Skin epidermis (tissue), 12 donors: ENCODE results near the gene DPPA2.
A peak's percentile ranks its signal among the peaks of the same experiment; 100 is the strongest.
"Not testable (repeated sequence)": the region's sequence is repeated elsewhere in the genome, so short reads cannot be mapped to it uniquely, and the experiment has no call there.

ENCODE experiments used
- H3K27ac ChIP-seq, 21 experiments: fragments of 200-600 bp; sonication (generic) in 11 of 21; one replicate each; pipeline ENCODE4 v1.5.0; 2020; ENCODE audit warnings: mild to moderate bottlenecking in 3 of 21, inconsistent platforms in 2 of 21, moderate library complexity in 2 of 21
- H3K4me3 ChIP-seq, 7 experiments: fragments of 200-600 bp; sonication (generic) in 2 of 7; one replicate each; pipeline ENCODE4 v1.5.0; 2020; ENCODE audit warnings: inconsistent platforms in 2 of 7, mild to moderate bottlenecking in 2 of 7, moderate library complexity in 1 of 7

DPPA2 gene

DNA sequence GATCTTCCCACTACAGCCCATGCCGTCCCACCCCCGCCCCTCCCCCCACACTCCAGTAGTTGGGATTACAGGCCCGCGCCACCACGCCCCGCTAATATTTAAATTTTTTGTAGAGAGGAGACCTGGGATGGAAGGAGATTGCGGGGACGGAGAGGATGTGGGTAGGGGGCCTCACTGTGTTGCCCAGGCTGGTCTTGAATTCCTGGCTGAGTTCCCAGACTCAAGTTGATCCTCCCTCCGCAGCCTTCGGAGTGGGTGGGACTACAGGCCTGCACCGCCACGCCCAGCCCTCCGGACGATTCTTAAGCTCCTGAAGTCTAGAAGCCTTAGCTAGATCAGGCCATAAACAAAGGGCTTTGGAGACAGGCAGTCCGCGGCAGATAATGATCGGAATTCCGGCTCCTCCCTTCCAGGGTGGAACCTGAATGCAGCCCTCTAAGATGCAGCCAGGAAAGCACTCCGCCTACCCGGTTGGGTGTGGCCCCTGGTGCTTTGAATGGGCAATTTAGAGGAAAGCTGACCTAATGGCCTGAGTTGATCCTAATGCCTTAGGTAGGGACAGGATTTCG lies at the start of gene DPPA2:
TSS of gene DPPA2 (minus strand) at position 356 of the 569 bp plus-strand sequence. CDS start 1,975 bp downstream, outside the sequence.
- H3K4me3 ChIP-seq, result no peak within 1 kb of the TSS
- H3K27ac ChIP-seq, result no peak within 1 kb of the TSS

DNA sequence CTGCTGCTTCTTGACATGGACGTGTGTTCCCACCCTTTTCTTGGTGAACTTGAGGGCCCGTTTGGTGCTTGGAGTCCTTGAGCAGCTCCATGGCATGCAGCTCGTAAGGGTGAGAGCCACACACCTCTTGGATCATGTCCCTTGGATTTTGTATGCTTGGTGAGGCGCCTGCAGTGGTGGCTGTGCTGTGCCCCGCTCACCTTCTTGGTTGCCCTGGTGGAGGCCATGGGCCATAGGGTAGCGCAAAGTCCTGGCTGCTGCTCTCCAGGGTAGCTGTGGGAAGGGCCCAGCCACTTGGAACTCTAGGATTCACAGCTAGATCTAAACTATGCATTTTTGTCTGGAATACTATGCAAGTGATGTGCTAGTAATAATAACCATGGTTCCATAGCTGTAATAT lies 47.8 kb upstream of the DPPA2 start:
- no peak overlapping the region for H3K4me3 ChIP-seq
- H3K27ac ChIP-seq, result no peak overlapping the region

- no peak overlapping the region for H3K27ac ChIP-seq
- H3K4me3 ChIP-seq, result no peak overlapping the region
Observed at GRCh38 chr3:109363634-109364033, 47.3 kb upstream of the DPPA2 start.

DNA sequence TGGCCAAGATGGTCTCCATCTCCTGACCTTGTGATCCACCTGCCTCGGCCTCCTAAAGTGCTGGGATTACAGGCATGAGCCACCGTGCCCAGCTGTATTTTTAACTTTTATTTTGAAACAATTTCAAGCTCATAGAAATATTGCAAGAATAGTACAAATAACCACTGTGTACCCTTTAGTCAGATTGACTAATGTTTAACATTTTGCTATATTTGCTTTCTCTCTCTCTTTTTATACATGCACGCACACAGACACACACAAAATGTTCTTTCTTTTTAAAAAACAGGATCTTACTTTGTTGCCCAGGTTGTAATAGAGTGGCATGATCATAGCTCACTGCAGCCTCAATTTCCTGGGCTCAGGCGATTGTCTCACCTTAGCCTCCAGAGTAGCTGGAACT lies 46.5 kb upstream of the DPPA2 start:
- Histone ChIP-seq H3K27ac (no peak overlapping the region), H3K4me3 (no peak overlapping the region)

GRCh38 chr3:109358809-109359208 lies 42.5 kb upstream of the DPPA2 start:
- H3K27ac ChIP-seq, H3K4me3 ChIP-seq: not testable (repeated sequence)

- H3K4me3 ChIP-seq, result no peak overlapping the region
- no peak overlapping the region for H3K27ac ChIP-seq
Observed at GRCh38 chr3:109356442-109357155, 40.3 kb upstream of the DPPA2 start.

- no peak overlapping the region for H3K4me3 ChIP-seq
- no peak overlapping the region for H3K27ac ChIP-seq
Observed at GRCh38 chr3:109355625-109356441, 39.5 kb upstream of the DPPA2 start.

DNA sequence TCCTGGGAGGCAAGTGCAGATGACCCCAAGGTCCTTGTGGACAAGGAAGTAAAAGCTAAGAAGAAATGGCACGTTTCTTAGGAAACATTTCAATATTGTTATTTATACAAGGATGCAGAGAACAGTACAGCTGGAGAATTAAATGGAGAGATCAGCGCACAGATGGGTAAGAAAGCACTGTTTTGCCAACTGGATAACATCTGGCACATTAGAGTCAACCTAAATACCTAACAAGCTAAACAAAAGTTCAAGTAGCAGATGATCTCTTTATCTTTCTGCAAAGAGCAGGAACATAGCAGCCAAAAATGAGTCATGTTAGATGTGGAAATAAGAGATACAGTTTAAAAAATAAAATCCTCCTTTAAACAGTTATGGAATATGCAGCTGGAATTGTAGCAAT lies 36.7 kb upstream of the DPPA2 start:
- H3K27ac ChIP-seq, result no peak overlapping the region
- H3K4me3 ChIP-seq, result no peak overlapping the region

DNA sequence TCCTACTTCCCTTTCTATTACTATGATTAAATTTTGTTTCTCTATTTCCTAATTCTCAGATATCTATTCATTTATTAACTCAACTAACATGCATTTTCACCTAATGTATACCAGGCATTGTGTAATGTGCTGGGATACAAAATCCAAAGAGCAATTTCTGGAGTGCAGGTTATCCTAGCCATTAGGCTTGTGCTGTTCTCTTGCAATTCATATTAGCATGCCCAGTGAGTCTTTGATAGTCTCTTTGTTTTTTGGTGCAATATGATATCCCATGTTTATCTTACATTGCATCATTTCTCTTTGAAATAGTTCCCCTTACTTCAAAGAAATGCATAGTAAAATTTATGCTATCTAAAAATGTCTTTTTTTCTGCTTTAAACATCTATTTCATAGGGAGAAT lies 34.9 kb upstream of the DPPA2 start:
- no peak overlapping the region for H3K27ac ChIP-seq
- no peak overlapping the region for H3K4me3 ChIP-seq

- H3K4me3 ChIP-seq, result no peak overlapping the region
Observed at GRCh38 chr3:109346770-109347295, 30.5 kb upstream of the DPPA2 start.

DNA sequence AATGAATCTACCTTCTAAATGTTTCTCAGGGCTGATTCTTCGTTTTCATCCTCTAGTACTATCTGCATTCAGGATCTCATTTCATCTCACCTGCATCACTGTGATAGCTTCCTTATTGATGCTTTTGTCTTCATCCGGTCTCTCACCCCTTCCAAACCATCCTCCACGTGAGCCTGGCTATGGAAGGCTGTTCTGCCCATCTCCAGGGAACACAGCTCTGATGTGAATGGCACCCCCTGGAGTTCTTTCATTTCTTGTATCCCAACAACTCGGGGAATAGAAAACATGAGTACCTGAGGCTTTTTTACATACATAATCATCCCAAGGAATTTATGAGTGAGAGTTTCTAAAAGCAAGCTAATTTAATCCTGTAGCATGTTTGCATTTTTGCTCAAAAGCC lies 29.8 kb upstream of the DPPA2 start:
- Histone ChIP-seq H3K27ac (no peak overlapping the region), H3K4me3 (no peak overlapping the region)

More at GRCh38 chr3:109346770-109347295, 30.5 kb upstream of the DPPA2 start:
- no peak overlapping the region for H3K27ac ChIP-seq

- Histone ChIP-seq H3K4me3 (no peak overlapping the region), H3K27ac (no peak overlapping the region)
Observed at GRCh38 chr3:109339714-109340648, 23.7 kb upstream of the DPPA2 start.

DNA sequence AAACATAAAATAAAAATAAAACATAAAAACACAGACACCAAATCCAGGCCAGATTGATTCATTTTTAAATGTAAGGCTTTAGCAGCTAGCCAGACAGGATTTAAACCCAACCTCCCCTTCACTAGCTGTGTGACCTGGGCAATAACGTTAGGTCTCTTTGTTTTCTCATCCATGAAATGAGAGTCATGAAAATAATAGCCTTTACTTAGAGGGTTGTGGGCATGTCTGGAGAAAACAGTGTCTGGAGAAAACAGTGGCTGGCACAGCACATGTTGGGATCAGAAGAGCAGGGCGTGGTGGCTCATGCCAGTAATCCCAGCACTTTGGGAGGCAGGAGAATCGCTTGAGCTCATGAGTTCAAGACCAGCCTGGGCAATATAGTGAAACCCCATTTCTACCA lies 22.9 kb upstream of the DPPA2 start:
- no peak overlapping the region for H3K27ac ChIP-seq
- no peak overlapping the region for H3K4me3 ChIP-seq

DNA sequence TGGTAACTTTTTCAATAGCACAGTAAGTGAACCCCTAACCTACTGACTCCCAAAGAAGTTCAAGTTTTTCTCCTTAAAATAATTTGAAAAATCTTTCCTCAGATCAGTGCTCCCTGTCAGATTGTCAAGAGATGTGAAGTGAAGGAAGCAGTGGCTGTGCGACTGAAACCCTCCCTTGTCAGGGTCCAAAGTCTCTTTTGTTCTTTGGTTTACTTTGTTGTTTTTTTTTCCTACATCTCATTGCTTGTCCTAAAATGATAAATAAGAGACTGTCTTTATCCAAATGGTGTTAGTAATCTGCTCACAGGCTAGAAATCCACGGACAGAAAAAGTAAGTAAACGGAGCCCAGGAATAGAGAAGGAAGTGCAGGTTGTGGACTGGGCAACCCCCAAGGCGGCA lies 22.0 kb upstream of the DPPA2 start:
- Histone ChIP-seq H3K4me3 (no peak overlapping the region), H3K27ac (no peak overlapping the region)

DNA sequence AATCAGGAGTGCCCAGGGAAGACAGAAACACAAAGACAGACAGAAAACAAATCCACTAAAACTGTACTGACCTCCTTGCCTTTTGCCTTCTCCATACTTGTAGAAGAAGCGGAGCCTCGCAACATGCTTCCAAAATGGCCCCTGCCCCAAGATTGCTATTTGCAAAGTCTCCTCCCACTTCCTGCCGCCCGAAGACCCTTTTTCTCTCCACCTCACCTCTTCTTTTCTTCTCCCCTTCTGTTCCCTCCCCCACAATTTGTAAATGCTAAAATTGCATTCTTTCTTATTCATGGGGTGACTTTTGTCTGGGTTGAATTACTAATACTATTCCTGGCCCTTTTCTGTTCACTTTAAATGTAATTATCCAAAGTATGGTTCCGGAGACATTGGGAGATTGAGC lies 21.1 kb upstream of the DPPA2 start, which contains the start of gene DPPA4:
TSS of gene DPPA4 (minus strand) at position 154 of the 400 bp plus-strand sequence. CDS start at position 125, 29 bp downstream.
- no peak within 1 kb of the TSS for H3K27ac ChIP-seq

DNA sequence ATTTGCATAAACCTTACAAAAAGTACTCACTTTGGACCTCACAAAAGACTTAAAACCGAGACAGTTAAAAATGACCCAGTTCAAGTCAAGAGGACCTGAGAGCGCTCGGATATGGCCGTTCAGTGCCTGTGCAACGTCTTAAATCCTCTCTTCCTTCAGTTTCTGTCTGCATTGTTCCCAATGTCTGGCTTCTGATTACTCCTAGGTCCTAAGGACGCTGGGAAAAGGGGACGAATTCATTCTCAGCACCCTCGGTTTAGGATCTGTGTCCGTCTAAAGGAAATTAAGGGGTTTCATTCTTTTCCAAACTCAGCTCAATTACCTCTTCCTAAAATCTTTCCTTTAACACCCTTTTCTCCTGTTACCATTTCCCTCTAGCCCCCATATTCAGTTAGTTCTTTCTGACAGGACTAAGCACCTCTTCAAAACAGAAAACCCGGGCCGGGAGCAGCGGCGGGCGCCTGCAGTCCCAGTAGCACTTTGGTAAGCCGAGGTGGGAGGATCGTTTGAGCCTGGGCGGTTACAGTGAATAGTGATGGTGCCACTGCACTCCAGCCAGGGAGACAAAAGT lies 20.1 kb upstream of the DPPA2 start:
- H3K4me3 ChIP-seq, result peak overlapping the region in 4 of 7 experiments; percentile 4 to 27 (median 16)
- no peak overlapping the region for H3K27ac ChIP-seq

More for the DNA sequence above, 21.1 kb upstream of the DPPA2 start, which contains the start of gene DPPA4:
- H3K4me3 ChIP-seq, result peak within 1 kb of the TSS in 4 of 7 experiments; percentile 4 to 27 (median 16)

GRCh38 chr3:109334572-109334971 lies 18.3 kb upstream of the DPPA2 start:
- Histone ChIP-seq H3K27ac (no peak overlapping the region), H3K4me3 (no peak overlapping the region)

GRCh38 chr3:109331692-109332091 lies 15.4 kb upstream of the DPPA2 start:
- no peak overlapping the region for H3K27ac ChIP-seq
- H3K4me3 ChIP-seq, result no peak overlapping the region

DNA sequence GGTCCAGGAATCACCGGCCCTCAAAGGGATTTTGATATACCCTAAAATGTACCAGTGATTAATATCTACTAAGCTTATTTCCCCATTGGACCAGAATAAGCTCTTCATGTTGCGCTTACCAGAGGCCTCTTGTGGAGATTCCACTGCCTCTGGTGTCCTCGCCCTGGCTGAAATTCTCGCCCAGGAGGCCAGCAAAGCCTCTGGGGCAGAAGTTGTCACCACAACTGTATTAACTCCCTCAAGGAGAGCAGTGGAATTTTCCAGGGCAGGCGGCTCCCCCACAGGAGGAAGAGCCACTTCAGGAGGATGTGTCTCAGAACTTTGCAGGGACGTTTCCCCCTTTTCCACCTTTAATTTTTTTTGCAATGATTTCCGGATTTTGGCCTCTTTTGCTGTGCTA lies 14.1 kb upstream of the DPPA2 start:
- no peak overlapping the region for H3K4me3 ChIP-seq
- H3K27ac ChIP-seq, result no peak overlapping the region
